Chondrocyte (in vitro differentiated cells): ENCODE measurements around the gene MT1F. TPM values are rescaled to one million over a fixed set of nuclear protein-coding genes. Genes with fewer than 3 reads are reported as not detected.
"Not testable (repeated sequence)": the region's sequence is repeated elsewhere in the genome, so short reads cannot be mapped to it uniquely, and the experiment has no call there.

Experiments
- DNase-seq: peaks from one replicate; pipeline ENCODE4 v3.0.0; 2021; ENCODE audit warnings: mixed read lengths, low spot score
- H3K27ac Mint-ChIP-seq: one replicate; pipeline ENCODE4 v1.8.0; 2021; ENCODE audit warnings: mild to moderate bottlenecking, moderate library complexity, mixed read lengths; ENCODE audit not compliant: unreplicated experiment
- H3K27me3 Mint-ChIP-seq: 2 replicates; pipeline ENCODE4 v1.8.0; 2021; ENCODE audit warnings: low read depth, mixed read lengths
- H3K36me3 Mint-ChIP-seq: 2 replicates; pipeline ENCODE4 v1.8.0; 2021; ENCODE audit warnings: low read depth, mixed read lengths
- H3K4me1 Mint-ChIP-seq: 2 replicates; pipeline ENCODE4 v1.8.0; 2021; ENCODE audit warnings: low read depth, mild to moderate bottlenecking, mixed read lengths
- H3K4me3 Mint-ChIP-seq: one replicate; pipeline ENCODE4 v1.8.0; 2021; ENCODE audit warnings: mild to moderate bottlenecking, moderate library complexity, mixed read lengths; ENCODE audit not compliant: unreplicated experiment
- H3K9me3 Mint-ChIP-seq: 2 replicates; pipeline ENCODE4 v1.8.0; 2021; ENCODE audit warnings: low read depth, mixed read lengths
- total RNA-seq: library from RNA; stranded (reverse); gene quantifications from 3 replicates; pipeline ENCODE4 v1.2.1, GENCODE V29; 2021
- TF ChIP-seq, protein P1 (sequence below): fragments of 200-600 bp; sonication (generic); IDR thresholded peaks from 2 replicates; pipeline ENCODE4 v1.5.0; 2021; ENCODE audit warnings: antibody characterized with exemption, mild to moderate bottlenecking, moderate library complexity

MT1F gene
- total RNA-seq, 1 donor from 2014 or later, result 5.8 TPM

DNA sequence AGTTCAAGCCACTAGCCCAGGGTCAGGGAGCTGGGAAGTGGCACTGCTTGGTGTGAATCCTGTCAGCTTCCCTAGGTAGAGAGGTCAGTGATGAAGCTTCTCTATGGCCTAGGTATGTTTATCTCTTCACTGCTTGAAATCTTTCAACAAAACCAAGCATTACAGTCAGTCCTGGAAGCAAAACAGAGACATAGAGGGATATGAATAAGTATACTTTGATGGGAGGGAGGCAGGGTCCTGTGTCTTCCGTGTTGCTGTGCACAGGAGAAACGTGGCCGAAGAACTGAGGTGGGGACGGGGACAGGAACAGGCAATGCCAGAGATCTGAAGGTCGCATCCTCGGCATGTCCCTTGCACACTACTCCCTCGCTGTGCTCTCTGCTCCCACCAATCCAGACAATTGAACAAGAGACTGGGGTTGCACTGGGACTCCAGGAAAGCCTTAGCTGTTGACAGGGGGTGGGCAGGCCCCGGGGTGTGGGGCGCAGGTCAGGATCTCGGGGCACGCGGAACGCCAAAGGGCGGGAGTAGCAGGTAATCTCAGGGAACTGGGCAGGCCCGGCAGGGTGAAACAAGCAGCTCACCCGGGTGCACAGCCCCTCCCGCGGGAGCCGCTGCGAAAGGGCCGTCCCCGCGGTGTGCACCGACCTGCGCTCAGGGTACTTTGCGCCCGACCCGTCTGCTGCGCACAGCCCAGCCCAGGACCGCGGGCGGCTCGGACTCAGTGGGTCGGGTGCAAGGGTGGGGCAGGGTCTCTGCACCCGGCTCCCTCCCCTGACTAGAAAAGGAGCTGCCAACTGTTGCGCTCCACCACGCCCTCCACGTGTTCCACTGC lies 11.5 kb downstream of the MT1F start, which contains the start of gene MT1H:
Gene MT1H, plus strand, starts transcription at position 810 of the 835 bp plus-strand sequence. CDS start 71 bp downstream, outside the sequence.
- Mint-ChIP-seq H3K27ac (no peak within 1 kb of the TSS), H3K9me3 (no peaks in the 10 kb centered on the region), H3K4me3 (no peak within 1 kb of the TSS), H3K27me3 (peaks cover 45% of the 10 kb centered on the region), H3K4me1 (peaks cover 4% of the 10 kb centered on the region), H3K36me3 (no peaks in the 10 kb centered on the region)
- TF ChIP-seq, protein P1, sequence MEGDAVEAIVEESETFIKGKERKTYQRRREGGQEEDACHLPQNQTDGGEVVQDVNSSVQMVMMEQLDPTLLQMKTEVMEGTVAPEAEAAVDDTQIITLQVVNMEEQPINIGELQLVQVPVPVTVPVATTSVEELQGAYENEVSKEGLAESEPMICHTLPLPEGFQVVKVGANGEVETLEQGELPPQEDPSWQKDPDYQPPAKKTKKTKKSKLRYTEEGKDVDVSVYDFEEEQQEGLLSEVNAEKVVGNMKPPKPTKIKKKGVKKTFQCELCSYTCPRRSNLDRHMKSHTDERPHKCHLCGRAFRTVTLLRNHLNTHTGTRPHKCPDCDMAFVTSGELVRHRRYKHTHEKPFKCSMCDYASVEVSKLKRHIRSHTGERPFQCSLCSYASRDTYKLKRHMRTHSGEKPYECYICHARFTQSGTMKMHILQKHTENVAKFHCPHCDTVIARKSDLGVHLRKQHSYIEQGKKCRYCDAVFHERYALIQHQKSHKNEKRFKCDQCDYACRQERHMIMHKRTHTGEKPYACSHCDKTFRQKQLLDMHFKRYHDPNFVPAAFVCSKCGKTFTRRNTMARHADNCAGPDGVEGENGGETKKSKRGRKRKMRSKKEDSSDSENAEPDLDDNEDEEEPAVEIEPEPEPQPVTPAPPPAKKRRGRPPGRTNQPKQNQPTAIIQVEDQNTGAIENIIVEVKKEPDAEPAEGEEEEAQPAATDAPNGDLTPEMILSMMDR, result no peak
- no peak for DNase-seq

DNA sequence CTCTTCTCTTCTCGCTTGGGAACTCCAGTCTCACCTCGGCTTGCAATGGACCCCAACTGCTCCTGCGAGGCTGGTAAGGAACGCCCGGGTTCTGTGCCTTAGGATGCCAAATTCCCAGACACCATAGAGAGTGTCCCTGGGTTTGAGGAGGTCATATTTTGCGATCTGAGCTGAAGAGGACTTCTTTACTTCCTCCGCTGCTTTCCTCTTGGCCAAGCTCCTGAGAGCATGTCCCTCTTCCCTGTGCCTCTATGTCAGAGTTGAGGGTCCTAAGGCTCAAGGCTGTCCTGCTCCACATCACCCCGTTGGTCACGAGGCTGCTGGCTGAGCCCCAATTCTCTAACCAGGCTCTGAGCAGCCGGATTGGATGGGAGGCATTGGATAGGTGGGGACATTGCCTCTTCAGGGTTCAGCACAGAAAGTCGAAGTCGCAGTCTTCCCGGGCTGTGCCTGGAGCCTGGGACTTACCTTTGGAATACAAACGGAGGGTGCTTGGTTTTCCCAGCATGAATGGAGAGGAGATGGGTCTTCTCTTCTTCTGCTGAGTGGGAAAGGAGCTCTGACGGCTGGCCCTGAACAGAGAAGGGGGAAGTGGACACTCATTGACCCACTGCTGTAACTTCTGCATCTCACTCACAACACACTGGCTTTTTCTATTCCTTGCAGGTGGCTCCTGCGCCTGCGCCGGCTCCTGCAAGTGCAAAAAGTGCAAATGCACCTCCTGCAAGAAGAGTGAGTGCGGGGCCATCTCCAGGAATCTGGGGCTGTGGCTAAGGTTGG lies 12.3 kb downstream of the MT1F start:
- Mint-ChIP-seq H3K4me3 (no peak overlapping the region), H3K27ac (no peak overlapping the region), H3K4me1 (peaks cover 4% of the 10 kb centered on the region), H3K27me3 (peaks cover 41% of the 10 kb centered on the region), H3K9me3 (no peaks in the 10 kb centered on the region), H3K36me3 (no peaks in the 10 kb centered on the region)
- DNase-seq, result no peak
- TF ChIP-seq, protein P1, result no peak

DNA sequence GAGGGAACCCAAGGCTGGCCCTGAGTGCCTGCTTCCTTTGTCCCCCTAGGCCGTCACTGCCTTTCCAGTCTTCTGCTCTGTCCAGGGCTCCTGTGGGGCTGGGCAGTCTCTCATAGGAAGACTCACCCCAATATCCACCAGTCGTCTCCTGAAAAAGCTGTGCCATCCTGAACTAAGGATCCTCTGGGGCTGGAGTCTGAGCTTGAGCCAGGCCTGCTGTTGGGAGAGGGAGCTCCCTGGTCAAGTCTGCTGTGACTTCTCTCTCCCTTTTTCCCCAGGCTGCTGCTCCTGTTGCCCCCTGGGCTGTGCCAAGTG lies 12.8 kb downstream of the MT1F start:
- peaks cover 41% of the 10 kb centered on the region for H3K27me3 Mint-ChIP-seq
- peaks cover 3% of the 10 kb centered on the region for H3K36me3 Mint-ChIP-seq
- no peaks in the 10 kb centered on the region for H3K9me3 Mint-ChIP-seq
- TF ChIP-seq, protein P1, result no peak
- peaks cover 8% of the 10 kb centered on the region for H3K4me1 Mint-ChIP-seq
- H3K27ac Mint-ChIP-seq, result no peak overlapping the region
- DNase-seq, result no peak
- H3K4me3 Mint-ChIP-seq, result no peak overlapping the region

DNA sequence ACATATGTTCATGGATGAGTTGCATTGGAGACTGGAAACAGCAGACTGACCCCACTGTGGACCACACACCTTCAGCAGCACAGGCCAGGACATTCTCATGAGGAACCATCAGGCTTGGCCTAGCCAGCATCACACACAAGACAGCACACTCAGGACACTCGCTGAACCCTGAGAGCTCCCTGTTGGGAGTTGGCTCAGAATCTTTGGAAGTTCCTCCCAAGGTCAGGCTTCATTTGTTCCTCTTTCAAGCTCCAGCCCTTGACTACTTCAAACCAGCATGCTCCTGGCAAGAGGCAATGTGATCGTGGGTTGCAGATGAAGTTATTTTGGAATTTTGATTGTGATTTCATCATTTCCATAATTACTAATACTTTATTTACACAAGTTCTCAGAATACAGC lies 13.9 kb downstream of the MT1F start:
- Mint-ChIP-seq H3K27me3 (peaks cover 38% of the 10 kb centered on the region), H3K4me1 (peaks cover 15% of the 10 kb centered on the region)
- DNase-seq, H3K36me3 Mint-ChIP-seq, H3K9me3 Mint-ChIP-seq, H3K4me3 Mint-ChIP-seq, H3K27ac Mint-ChIP-seq: not testable (repeated sequence)

DNA sequence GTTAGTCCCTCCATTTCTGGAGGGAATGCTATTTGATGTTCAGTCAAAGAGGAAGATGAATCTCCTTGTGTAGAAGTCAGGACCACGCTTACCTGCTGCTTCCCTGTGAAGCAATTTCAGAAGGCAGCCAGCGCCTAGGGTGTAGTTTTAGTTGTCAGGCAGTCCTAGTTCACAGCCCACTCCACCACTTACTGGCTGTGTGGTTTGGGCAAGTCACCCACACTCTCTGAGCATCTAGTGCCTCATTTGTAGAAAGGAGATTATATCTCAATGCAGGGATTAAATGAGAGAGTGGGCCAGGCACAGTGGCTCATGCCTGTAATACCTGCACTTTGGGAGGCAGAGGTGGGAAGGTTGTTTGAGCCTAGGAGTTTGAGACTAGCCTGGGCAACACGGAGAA lies 14.4 kb downstream of the MT1F start:
- H3K9me3 Mint-ChIP-seq, DNase-seq, H3K4me3 Mint-ChIP-seq, H3K36me3 Mint-ChIP-seq, H3K27ac Mint-ChIP-seq: not testable (repeated sequence)
- H3K27me3 Mint-ChIP-seq, result peaks cover 38% of the 10 kb centered on the region
- H3K4me1 Mint-ChIP-seq, result peaks cover 15% of the 10 kb centered on the region

DNA sequence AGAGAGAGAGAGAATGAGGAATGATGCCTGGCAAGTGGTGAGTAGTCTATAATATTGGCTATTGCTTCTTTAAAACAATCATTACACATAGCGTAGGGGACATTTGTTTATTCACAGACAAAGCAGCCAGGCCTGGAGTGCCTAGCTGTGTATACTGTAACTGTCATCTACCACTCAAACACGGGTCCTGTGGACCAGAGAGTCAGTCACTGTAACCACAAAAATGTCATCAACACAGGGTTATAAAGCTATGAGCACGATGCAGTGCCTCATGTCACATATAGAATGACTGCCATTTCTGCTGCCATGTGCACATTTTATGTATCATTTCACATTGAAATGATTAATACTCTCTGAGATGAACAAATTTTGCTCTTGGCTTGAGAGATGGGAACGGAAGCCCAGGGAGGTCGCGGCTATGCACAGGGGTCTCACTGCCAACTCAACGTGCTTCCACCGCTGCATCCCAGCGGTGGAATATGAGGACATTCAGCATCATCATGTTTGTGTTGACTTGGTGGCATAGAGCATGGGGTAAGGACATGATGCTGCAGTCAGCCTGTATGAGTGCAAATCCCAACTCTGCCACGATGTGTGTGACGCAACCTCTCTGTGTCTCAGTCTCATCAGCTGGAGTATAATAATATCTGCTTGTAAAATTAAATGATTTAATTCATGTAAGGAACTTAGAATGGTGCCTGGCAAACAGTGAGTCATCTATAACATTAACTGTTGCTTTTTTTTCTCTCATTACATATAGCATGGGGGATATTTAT lies 15.2 kb downstream of the MT1F start:
- Mint-ChIP-seq H3K9me3 (no peaks in the 10 kb centered on the region), H3K4me1 (peaks cover 15% of the 10 kb centered on the region), H3K27me3 (peaks cover 31% of the 10 kb centered on the region), H3K36me3 (peaks cover 3% of the 10 kb centered on the region), H3K4me3 (no peak overlapping the region), H3K27ac (no peak overlapping the region)
- no peak for DNase-seq
- TF ChIP-seq, protein P1, result no peak
